T-helper 2 cell treated with Interferon-gamma antibody and Interleukin-4, amounts not matched to agents 100 ng/mL and 5 ng/mL, for 36 hours (primary cell): ENCODE data around the gene NLGN3. TPM values are rescaled to one million over a fixed set of nuclear protein-coding genes. Genes with fewer than 3 reads are reported as not detected.

ENCODE experiments used
- intact Hi-C: fragments of 100-400 bp; cut with micrococcal nuclease; formaldehyde crosslinking; loops from one replicate; pipeline ENCODE4 v1.15.1; 2023
- total RNA-seq: library from RNA; stranded (reverse); gene quantifications from 2 replicates; pipeline ENCODE4 v1.2.3, GENCODE V29; 2022

NLGN3 gene
- total RNA-seq, 1 donor from 2014 or later = 1.3 TPM

DNA sequence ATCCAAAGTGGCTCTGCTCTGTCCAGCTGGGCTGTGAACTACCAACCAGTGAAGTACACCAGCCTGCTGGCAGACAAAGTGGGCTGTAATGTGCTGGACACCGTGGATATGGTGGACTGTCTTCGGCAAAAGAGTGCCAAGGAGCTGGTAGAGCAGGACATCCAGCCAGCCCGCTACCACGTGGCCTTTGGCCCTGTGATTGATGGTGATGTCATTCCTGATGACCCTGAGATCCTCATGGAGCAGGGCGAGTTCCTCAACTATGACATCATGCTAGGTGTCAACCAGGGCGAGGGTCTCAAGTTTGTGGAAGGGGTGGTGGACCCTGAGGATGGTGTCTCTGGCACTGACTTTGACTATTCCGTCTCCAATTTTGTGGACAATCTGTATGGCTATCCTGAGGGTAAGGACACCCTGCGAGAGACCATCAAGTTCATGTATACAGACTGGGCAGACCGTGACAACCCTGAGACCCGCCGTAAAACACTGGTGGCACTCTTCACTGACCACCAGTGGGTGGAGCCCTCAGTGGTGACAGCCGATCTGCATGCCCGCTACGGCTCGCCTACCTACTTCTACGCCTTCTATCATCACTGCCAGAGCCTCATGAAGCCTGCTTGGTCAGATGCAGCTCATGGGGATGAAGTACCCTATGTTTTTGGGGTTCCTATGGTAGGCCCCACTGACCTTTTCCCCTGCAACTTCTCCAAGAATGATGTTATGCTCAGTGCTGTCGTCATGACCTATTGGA is 22.6 kb downstream of the NLGN3 start:
- intact Hi-C loops = no loop called here

DNA sequence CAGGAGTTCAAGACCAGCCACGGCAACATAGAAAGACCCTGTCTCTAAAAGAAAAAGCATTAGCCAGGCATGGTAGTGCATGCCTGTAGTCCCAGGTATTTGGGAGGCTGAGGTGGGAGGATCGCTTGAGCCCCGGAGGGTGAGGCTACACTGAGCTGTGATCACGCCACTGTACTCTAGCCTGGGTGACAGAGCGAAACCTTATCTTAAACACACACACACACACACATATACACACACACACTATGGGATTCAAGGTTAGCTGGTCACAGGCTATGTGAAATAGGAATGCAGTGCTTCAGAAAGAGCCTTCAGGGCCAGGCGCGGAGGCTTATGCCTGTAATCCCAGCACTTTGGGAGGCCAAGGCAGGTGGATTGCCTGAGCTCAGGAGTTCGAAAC is 23.5 kb downstream of the NLGN3 start:
- intact Hi-C loops = no loop called here

DNA sequence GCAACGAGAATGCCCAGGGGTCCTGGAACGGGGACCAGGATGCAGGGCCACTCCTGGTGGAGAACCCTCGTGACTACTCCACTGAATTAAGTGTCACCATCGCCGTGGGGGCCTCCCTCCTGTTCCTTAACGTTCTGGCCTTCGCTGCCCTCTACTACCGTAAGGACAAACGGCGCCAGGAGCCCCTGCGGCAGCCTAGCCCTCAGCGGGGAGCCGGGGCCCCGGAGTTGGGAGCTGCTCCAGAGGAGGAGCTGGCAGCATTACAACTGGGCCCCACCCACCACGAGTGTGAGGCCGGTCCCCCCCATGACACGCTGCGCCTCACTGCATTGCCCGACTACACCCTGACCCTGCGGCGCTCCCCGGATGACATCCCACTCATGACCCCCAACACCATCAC is 24.9 kb downstream of the NLGN3 start:
- intact Hi-C loops = no loop called here

DNA sequence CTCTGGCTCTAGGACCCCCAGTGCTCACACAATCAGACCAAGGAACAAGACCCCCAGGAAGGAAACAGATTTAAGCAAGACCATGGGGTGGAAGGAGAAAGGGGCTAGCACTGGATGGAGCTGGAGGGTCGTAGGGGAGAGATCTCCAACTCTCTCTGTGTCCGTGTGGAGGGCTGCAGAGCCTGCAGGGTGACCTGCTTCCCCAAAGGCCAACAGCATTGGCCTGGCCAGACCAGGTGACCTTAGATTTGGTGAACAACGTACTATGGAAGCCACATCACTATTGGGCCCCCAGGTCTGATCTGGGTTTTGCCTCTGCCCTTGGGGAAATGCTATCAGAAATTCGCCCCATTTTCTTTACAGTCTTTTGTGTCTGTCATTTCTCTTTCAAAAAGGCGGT is 26.0 kb downstream of the NLGN3 start:
- intact Hi-C loops = no loop called here

DNA sequence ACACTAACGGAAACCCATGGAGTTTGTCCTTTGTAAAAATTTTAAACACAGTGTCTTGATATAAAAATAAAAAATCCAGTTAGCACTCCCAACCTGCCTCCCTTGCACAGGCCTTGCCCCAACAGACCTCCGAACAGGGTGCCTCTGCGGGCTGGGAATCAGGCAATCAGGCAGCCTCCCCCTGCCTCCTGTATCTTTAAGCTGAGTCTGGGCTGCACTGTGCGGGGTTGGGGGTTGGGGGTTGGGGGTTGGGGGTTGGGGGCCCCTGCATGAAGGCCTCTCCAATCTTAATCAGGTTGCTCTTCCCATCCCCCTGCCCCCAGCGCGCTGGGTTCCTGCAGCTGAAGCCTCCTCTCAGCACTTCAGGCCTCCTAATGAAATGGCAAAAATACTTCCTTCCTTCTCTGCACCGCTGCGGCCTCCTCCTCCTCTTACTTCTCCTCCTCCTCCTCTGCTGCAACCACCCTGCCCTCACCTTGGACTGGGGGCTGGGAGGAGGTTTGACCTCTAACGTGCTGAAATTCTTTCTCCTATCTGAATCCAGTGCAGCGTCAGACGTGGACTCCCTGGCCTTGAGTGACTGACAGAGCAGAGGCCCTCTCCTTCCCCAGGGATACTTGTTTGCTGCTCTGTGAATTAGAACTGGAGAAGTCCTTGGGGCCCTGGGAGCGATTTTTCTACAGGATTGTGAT is 26.6 kb downstream of the NLGN3 start:
- intact Hi-C loops = no loop called here

DNA sequence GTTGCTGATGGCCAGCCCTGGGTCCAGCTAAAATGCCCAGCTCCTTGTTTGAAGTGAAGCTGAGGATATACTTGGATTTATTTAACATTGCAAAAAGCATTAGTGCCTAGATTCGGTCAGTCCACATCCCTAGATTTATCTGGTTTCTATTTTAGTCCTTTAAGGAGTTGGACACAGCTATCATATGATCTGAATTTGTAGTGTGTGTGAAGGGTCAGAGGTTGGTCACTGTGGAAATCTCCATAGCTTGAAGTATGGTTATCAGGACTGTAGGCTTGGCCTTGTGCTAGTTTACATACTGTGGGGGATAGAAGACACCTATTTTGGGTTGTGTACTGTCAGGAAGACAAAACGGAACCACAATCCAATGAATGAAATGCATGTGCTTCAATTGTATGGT is 28.8 kb downstream of the NLGN3 start:
- intact Hi-C loops = no loop called here

DNA sequence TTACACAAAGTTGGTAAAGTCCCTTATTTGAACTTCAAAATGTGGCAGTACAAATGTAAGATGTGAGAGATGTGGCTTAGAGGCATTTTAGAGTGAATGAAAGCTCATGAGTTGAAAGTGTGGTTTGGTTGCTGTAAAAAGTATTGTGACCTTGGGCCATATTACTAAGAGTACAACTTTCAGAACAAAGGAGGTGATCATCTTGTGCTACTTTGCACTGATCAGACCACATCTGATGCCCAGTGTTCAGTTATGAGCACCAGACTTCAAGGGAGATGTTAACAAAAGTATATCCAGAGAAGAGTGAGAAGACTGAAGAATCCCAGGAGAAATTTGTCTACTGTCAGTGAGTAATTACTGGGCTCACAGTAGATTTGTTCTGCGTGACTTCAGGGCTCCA is 30.2 kb downstream of the NLGN3 start:
- intact Hi-C loops = no loop called here

DNA sequence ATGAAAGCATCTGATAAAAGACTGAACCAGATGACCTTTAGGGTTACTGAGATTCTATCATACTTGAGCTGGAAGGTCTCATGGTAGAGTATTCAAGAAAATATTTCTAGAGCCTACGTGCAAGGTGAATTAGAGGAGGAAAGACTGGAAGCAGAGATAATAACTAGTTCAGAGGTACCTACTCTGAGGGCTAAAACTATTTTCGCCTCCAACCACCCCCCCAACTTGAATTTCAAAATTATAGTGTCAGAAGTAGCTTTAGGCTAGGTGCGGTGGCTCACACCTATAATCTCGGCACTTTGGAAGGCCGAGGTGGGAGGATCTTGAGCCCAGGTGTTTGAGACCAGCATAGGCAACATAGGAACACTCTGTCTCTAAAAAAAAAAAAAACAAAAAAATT is 30.9 kb downstream of the NLGN3 start:
- intact Hi-C loops = no loop called here

DNA sequence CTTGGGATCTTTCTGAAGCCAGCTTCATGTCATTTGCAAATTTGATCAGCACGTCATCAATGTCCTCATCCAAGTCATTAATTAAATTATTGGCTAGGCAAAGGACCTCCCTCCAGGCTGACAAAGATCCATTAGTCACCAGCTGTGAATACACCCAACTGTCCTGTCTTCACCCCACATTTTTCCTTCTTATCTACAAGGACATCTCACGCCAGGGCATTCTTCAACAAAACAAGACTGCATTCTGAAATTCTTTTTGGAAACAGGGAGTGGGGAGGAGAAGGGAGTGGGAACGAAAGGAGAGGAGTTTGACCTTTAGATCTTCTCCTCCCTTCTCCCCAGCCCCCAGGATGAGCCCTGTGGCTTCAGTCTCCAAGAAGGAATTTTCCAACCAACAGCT is 32.7 kb downstream of the NLGN3 start:
- intact Hi-C loops = no loop called here

DNA sequence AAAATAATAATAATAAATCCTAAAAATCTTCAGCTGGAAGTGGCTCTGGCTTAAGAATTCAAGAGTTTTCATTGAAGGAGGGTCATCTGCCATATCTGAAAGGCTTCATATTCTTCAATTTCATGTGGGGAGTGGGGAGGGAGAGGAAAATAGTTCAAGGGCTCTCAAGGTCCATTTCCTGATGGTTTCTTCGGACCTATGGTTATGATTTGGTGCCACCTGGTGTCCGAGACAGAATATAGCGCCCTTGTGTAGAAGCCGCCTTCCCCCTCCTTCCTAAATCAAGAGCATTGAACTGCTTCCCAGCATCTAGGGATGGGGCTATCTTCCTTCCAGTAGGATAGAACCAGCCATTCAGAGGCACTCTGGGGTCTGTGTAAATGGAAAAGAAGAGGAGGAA is 34.3 kb downstream of the NLGN3 start:
- intact Hi-C loops = loop anchor here (1.0 kb wide), 2 partner anchors 81 to 209 kb away; no protein-coding TSS in a partner anchor

DNA sequence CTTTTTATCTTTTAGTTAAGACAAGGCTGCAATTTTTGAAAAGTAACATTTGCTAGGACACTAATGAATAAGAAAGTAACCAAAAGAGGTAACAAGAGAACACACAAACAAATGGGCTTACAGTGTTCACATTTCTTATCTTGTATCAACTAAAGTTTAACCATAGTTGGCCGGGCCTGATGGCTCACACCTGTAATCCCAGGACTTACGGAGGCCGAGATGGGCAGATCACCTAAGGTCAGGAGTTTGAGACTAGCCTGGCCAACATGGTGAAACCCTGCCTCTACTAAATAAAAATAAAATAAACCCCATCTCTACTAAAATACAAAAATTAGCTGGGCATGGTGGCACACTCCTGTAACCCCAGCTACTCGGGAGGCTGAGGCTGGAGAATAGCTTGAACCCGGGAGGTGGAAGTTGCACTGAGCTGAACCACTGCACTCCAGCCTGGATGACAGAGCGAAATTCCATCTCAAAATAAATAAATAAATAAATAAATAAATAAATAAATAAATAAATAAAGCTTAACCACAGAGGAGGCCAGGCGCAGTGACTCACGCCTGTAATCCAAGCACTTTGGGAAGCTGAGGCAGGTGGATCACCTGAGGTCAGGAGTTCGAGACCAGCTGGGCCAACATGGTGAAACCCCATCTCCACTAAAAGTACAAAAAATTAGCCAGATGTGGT is 36.1 kb downstream of the NLGN3 start:
- intact Hi-C loops = loop anchor here (1.0 to 10.0 kb wide), 4 partner anchors 73 to 726 kb away; partner anchors contain the start of genes NONO and OGT

DNA sequence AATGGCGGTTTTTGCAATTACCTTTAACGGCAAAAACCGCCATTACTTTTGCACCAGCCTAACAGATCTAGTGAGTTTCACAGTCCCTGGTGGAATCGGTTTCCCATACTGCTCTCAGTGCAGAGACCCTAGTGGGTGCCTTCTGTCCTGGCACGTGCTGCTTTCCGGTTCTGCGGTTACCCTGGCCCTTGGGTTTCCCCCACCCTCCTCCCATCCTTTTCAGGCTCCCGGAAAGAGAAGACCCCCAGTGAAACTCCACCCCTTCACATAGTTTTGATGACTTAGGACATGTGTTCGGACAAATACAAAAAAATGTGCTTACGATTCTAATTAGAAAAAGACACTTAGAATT is 36.9 kb downstream of the NLGN3 start:
- intact Hi-C loops = loop anchor here (1.0 to 10.0 kb wide), 4 partner anchors 72 to 727 kb away; partner anchors contain the start of genes NONO and OGT

DNA sequence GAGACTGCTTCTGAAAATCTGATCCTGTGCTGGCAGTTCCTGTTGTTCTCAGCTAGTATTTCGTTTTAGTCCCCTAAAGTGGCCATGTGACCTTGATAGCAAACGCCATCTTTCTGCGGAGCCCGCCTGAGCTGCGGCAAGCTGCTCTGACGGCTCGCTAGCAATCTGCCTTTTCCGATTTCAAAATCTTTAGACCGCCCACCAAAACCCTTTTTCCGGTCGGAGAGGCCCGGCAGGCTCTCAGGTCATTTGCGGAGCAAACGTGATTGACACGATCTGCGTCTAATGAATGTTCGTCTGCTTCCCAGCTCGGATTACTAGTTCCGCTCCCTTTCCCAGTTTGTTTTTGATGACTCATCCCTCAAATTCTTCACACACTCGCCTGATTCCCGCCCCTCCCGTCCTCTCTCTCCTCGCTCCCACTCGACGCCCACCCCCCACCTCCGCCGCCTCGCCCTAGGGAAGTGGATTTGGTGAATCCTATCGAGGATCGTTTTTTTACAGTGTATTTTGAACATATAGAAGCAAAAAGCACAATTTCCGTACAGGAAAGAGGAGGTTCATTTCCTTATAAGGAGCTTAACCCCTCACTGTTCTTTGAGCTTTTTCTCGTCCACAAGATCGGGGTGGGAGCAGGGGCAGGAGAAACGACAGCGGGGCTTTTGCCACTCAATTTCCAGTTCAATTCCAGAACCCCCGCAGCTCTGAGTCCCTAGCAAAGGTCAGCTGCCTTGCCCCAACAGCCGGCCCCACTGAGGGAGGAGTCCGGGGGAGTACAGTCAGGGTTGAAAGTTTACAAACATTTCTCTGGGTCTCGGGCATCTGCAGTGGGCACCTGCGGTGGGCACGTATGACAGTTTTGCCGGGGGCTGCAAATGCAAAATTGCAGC is 37.5 kb downstream of the NLGN3 start:
- intact Hi-C loops = loop anchor here (1.0 to 10.0 kb wide), 7 partner anchors 14 to 727 kb away; partner anchors contain the start of genes NONO, OGT, SNX12 and TAF1

DNA sequence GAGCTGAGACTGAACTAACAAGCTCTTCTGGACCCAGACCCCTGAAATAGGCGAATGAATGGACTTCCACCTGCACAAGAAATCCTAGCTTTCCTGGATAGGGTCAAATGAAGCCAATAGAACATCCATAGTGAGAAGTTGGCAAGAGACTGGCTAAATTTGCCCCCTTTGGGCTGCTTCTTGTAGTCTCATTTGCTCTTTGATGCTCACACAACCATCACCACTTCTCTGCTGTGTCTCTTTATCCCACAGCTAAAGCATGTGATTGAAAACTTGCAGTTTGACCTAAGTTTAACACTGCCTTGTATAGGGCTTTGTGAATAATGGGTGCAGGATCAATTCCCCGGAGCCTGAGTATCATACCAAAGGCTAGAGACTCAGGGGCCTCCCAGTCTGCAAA is 38.2 kb downstream of the NLGN3 start:
- intact Hi-C loops = loop anchor here (1.0 to 10.0 kb wide), 6 partner anchors 13 to 728 kb away; partner anchors contain the start of genes NONO, OGT, SNX12 and TAF1

DNA sequence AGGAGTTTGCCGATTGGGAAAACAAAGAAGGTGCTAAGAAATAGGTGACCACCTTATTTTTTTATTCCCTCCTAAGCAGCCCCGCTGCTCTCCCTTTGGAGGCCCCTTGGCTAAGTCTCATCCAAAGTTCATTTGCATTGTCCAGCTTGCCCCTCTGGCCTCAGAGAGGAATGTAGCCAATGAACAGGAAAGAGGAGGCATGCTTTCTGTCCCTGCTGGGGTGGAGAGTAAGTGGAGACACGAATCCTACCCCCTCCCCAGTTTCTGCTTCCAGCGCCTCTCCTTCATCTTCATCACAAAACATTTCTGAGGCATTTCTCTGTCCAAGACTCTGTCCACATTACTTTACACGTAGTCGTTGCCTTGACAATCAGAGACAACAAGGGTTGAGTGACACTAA is 38.7 kb downstream of the NLGN3 start:
- intact Hi-C loops = loop anchor here (5.0 to 10.0 kb wide), 3 partner anchors 99 to 729 kb away; partner anchors contain the start of genes NONO and OGT

DNA sequence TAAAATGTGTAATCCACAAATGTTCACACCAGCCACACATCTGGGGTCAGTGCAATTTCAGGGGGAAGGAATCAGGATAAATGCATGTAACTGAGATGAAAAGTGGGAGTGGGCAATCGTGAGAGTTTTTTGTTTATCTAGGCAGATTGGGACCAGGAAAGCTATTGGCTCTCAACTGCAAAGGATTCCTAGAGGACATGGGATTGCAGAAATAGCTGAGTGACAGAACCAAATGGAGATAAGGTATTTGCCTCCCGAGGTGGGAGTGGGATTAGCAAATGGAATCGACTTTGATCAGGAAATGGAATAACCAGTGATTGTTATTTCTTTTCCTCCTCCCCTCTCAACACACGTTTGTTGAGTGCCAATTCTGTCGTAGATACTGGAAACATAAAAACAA is 39.5 kb downstream of the NLGN3 start:
- intact Hi-C loops = loop anchor here (5.0 to 10.0 kb wide), 3 partner anchors 98 to 729 kb away; partner anchors contain the start of genes NONO and OGT

DNA sequence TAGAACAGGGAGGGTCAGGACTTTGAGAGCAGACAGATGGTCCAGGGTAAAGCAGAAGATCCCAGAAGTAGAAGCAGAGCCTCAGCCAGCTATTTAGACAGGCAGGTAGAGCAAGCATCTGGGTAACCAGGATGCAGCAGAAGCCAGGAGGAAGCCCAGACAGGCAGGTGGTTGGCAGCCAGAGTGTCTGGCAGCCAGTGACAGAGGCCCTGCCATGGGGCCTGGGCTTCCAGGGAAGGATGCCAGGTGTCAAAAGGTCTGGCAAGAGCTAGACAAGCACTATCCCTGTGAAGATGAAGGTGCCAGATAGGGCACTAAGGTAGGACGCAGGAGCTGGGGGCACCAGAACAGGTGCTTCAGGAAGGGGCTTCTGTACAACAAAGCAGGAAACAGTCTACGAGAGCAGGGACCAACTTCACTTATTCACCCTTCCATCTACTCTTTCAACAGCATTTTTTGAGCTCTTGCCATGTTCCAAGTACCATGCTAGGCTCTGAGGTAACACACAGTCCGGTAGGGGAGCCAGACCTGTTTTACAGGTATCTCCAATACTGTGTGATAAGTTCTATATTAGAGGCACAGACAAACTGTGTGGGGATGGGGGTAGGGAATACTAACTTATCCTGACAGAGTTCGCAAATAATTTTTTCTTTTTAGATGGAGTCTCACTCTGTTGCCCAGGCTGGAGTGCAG is 40.3 kb downstream of the NLGN3 start:
- intact Hi-C loops = loop anchor here (5.0 to 10.0 kb wide), 3 partner anchors 97 to 730 kb away; partner anchors contain the start of genes NONO and OGT

DNA sequence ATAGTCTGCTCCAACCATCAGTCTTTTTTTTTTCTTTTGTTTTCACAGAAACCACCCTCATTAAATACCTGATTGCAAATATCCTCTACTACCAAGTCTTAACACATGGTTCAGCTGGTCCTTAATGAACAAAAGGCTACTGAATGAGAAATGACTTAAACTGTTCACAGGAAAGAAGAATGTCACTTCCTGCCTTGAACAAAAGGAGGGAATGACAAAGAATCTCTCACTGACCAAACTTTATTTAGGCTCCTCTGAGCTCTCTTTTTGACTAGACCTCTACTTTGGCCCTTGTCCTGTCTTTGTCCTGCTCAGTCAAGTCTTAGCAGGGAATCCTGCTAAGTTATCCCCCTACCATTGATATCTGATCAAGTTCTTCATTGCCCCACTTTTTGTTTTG is 46.6 kb downstream of the NLGN3 start:
- intact Hi-C loops = no loop called here

DNA sequence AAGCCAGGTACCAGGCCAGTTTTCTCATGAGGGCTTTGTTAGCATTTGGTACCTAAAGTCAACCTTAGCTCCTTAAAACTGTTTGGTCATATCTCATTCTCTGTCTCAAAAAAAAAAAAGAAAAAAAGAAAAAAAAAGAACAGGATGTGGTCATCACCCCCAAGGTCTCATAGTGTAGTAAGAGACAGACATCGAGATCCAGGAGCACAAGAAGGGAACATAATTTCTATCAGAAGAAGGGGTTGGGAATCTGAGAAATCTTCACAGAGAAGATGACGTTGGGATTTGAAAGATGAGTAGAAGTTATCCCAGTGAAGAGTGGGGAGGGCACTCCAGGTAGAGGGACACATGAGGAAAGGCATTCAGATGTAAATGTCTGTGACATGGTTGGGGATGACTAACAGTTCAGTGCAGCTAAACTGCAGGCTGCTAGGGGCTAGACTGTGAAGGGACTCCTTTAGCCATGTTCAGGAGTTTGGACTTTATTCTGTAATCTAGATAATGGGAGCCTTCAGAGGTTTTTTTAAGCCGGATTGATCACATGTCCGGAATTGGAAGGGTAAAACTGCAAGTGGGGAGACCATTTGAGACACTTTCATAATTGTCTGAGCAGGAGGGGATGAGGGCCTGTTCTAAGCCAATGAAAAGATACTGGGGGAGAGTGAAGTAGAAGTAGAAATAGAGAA is 51.5 kb downstream of the NLGN3 start:
- intact Hi-C loops = loop anchor here (1.0 to 5.0 kb wide), 3 partner anchors 14 to 87 kb away; partner anchors contain the start of genes NONO and ZMYM3
